DMS79 treated with DMSO at 0.1 percent for 48 hours (cell line): ENCODE results near the gene HSF2BP.
"Not testable (repeated sequence)": the region's sequence is repeated elsewhere in the genome, so short reads cannot be mapped to it uniquely, and the experiment has no call there.

Source experiments
- DNase-seq: peaks from one replicate; lab custom pipeline; 2025; lab: John Stamatoyannopoulos, UW

The HSF2BP gene

GRCh38 chr21:43516860-43517627 is 142.2 kb downstream of the HSF2BP start:
- DNase-seq: not testable (repeated sequence)

DNA sequence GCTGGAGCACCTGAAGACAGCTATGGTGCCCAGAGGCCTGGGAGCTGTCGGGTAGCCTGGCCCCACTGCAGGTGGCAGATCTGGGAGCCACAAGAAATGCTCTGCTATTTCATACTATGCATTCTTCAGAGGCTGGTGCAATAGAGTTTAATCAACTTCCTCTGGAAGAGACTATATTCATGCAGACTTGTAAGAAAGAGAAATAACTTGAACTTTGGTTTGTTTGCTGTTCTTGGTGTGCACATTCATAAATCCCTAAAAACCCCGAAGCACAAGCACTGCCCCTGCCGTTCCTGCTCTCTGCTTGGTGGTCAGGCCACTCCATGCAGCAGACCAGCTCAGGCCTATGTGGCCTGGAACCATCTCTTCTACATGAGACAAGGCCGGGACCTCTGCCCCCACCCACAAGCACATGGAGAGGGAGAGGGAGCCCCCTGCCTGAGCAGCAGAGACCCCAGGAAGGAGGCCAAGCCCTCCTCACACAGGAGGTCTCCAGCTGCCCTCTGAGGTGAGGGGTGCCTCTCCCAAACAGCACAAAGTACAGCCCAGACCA is 142.9 kb downstream of the HSF2BP start:
- DNase-seq: not testable (repeated sequence)

GRCh38 chr21:43514834-43515233 is 144.5 kb downstream of the HSF2BP start:
- DNase-seq: not testable (repeated sequence)

DNA sequence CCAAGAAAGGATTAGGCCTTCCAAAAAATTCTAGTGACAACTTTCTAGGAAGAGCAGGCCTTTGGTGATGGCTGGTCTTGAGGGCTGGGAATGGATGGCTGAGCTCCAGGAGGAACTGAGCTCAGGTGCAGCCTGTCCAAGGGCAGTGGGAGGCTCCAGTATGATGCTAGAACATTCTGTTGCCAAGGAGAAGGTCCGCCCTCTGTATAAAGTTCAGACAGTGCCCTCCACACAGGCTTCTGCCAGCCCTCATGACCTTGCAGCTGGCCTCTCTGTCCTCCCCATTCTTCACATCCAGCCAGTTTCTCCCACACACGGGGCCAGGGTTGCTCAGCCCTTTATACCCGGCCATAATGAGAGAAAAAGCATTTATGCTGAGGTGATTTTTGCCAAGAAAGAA is 146.3 kb downstream of the HSF2BP start:
- DNase-seq: not testable (repeated sequence)

GRCh38 chr21:43511209-43511608 is 148.1 kb downstream of the HSF2BP start:
- not testable (repeated sequence) for DNase-seq

- not testable (repeated sequence) for DNase-seq
Measured at GRCh38 chr21:43510669-43511068, 148.6 kb downstream of the HSF2BP start.

- DNase-seq: not testable (repeated sequence)
Measured at GRCh38 chr21:43503892-43504291, 155.4 kb downstream of the HSF2BP start.

- not testable (repeated sequence) for DNase-seq
Measured at GRCh38 chr21:43503075-43503750, 156.1 kb downstream of the HSF2BP start.

- not testable (repeated sequence) for DNase-seq
Measured at GRCh38 chr21:43502407-43503071, 156.7 kb downstream of the HSF2BP start.

- not testable (repeated sequence) for DNase-seq
Measured at GRCh38 chr21:43498924-43499323, 160.4 kb downstream of the HSF2BP start.

DNA sequence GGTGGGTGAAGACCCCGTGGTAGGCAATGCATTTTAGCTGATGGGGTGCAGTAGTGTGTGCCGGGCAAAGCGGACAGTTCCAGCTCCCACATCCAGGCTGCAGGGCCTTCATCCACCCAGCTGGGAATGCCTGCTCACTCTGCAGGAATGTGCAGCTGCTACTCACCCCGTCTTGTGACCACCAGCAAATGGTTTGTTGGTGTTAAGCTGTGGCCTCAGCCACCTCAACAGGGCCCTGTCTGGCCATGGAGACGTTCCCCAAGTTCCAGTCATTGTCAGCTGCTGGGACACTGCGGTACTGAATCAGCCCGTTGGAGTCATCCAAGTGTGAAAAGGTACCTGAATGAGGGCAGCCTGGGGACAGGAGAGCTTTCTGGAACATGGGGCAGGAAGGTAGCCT is 161.2 kb downstream of the HSF2BP start:
- not testable (repeated sequence) for DNase-seq

GRCh38 chr21:43494279-43495012 is 164.8 kb downstream of the HSF2BP start:
- not testable (repeated sequence) for DNase-seq

GRCh38 chr21:43493471-43493870 is 165.8 kb downstream of the HSF2BP start:
- not testable (repeated sequence) for DNase-seq

GRCh38 chr21:43488235-43488634 is 171.1 kb downstream of the HSF2BP start:
- not testable (repeated sequence) for DNase-seq

GRCh38 chr21:43486051-43486450 is 173.2 kb downstream of the HSF2BP start:
- not testable (repeated sequence) for DNase-seq

- not testable (repeated sequence) for DNase-seq
Measured at GRCh38 chr21:43485016-43485415, 174.3 kb downstream of the HSF2BP start.

DNA sequence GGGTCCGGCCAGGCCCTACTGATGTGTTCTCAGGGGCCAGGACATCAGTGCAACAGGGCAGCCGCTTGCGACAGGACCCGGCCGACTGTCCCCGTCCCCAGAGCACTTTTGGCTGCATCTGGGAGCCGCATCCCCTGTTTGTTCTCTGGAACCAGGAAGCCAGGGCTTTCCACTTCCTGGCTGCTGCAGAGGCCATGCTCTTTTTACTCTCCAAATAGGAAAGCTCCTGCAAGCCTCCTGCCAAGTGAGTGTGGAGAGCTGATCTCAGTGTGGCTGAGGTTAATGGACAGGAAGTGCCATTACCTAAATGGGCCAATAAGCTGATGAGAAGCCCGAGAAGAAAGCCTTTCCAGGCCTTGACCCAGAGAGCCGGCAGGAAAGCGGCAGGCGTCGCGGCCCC is 180.1 kb downstream of the HSF2BP start:
- DNase-seq: not testable (repeated sequence)
